HG03175 (cell line): ENCODE data around the gene SNX9.

Source experiments
- ATAC-seq: cut with Tn5 transposase; IDR thresholded peaks from one replicate; pipeline ENCODE4 v1.9.1; 2021; ENCODE audit warnings: mild to moderate bottlenecking, moderate library complexity; ENCODE audit not compliant: unreplicated experiment

The SNX9 gene

DNA sequence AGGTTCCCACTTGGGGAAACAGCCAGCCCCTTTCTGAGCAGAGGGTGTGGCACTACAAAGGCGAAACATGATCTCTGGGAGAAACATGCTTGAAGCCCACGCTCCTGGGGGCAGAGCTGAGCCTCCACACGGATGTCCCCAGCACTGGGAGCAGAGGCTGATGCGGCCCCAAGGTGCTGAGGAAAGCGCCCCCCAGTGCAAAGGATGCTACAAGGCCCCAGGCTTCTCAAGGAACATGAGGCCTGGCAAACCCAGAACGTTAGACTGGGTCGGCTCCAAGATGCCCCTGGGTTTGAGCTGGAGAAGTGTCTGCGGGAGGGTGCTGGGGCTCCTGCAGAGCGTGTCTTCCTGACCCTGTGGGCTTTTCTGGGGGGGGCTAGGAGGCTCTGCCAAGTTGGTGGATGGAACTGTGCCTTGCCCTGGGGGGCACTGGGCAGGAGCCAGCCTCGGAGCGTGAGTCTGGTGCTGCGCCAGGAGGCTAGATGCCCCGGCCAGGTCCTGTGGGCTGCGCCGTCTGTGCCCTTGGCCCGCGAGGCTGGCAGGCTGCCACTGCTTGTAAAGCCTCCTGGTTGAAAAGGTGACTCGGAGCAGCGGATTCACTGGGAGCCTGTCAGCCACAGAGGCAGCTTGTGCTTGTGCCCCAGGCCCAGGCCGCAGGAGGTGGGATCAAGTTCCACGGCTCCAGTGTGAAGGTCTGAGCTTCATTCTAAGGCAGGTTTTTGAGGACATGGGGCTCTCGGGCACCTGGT, 166.7 kb downstream of the SNX9 start:
- ATAC-seq, result no peak

DNA sequence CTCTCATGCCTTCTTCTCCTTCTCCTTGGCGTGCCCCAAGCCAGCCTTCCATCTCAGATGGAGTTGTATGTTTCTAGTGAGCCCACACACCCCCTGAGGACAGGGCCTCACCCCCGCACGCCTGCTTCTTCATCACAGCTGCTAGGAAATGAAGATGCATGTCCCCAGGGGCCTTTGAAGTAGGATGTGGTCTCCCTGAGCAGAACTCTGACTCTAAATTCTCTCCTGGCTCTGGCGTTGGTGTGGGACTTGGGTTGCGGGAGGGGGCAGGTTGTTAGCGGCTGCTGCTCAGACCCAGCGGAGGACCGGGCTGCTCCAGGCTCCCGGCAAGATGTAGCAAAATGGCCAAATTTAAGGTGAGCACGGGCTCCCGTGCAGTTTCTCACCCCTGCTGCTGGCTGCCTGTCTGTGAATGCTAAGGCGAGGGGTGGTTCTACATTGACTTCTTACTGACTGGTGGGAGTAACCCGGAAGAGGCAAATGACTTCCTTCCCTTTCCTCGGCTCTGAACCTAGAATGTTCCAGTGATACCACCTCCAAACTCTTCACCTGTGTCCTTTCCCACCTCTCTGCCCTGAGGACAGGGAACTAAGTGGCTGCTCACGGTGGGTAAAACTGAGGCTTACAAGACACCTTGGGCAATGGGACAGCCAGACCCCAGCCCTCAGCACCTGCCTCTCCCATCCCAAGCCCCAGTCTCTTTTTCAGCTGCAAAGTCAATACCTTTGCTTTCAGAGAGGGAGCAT, 167.4 kb downstream of the SNX9 start:
- peak; percentile 60 for ATAC-seq

DNA sequence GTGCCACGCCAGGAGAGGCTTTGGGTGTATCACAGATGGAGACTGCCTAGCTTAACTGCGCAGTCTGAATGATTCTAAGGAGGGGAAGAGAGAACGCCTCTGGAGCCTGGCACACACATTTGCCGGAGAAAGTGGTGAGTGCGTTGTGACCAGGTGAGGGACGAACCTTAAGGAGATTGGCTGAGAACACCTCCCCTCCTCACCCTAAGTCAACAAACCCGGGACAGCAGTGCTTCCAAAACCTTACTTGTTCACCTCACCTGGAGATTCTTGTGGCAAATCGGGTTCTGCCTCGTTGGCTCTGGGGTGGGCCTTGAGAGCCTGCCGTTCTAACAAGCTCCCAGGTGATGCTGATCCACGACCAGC, 168.0 kb downstream of the SNX9 start:
- ATAC-seq, result no peak

DNA sequence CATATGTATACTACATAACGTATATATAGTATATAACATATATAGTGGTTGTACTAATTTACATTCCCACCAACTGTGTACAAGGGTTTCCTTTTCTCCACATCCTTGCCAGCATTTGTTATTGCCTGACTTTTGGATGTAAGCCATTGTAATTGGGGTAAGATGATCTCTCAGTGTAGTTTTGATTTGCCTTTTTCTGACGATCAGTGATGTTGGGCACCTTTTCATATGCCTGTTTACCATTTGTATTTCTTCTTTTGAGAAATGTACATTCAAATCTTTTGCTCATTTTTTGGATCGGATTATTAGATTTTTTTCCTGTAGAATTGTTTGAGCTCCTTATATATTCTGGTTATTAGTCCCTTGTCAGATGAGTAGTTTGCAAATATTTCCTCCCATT, 170.0 kb downstream of the SNX9 start:
- ATAC-seq, result no peak

DNA sequence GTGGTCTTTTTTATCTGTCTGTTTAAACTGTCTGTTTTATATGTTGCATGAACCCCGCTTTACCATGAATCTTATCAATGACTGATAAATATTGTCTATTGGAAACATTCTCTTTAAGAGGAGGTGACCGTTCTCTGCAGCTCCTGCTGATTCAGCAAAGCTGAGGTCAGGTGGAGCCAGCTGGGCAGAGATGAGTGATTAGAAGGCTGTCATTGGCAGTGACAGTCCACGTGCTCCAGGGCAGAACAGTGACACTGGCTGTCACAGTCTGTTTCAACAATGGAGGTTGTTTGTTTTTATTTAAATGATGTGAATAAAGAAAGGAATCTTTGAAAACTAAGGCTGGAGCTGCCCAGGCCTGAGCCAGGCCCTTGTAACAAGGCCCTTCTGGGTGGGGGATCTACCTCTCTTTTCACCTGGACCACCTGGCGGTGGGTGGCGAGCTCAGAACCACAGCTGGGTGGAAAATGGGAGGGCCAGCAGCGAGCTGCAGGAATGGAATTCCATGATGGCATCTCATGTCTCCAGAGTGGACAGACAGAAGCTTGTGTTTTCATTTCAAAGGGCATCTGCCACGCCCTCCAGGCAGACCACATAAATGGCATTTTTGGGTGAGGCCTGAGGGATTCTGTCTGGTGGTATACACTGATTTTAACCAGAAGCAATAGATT, 171.2 kb downstream of the SNX9 start:
- ATAC-seq, result no peak
